Measurements from ENCODE around the gene ANGEL1.
A peak's percentile ranks its signal among the peaks of the same experiment; 100 is the strongest.

DNA sequence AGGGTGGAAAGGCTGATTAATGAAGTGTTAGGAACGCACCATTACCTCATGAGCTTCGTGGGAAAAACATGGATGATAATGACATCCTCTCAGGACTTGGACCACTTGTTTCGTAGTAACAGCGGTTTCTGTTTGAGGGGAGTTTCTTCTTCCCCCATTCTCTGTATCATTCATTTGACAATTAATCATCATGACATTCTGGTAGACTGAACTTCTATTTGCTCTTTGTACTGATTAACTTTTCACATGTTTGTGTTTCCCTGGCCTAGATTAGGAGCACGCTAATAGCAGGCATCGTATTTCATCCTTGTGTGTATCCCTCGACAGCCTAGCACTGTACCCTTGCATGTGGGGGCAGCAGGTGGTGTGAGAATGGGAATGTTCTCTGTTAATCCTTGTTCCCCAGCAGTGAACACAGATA, 21.6 kb upstream of the ANGEL1 start:
- TF ChIP-seq, protein P1, sequence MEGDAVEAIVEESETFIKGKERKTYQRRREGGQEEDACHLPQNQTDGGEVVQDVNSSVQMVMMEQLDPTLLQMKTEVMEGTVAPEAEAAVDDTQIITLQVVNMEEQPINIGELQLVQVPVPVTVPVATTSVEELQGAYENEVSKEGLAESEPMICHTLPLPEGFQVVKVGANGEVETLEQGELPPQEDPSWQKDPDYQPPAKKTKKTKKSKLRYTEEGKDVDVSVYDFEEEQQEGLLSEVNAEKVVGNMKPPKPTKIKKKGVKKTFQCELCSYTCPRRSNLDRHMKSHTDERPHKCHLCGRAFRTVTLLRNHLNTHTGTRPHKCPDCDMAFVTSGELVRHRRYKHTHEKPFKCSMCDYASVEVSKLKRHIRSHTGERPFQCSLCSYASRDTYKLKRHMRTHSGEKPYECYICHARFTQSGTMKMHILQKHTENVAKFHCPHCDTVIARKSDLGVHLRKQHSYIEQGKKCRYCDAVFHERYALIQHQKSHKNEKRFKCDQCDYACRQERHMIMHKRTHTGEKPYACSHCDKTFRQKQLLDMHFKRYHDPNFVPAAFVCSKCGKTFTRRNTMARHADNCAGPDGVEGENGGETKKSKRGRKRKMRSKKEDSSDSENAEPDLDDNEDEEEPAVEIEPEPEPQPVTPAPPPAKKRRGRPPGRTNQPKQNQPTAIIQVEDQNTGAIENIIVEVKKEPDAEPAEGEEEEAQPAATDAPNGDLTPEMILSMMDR (IDR thresholded peaks at IDR 0.05), result no peak
- peak in 1 of 3 donors; percentile 32 for TF ChIP-seq POLR2A (IDR thresholded peaks at IDR 0.05)

Measured in body of pancreas (tissue), 4 donors.